ENCODE results near the gene HNF1B.

DNA sequence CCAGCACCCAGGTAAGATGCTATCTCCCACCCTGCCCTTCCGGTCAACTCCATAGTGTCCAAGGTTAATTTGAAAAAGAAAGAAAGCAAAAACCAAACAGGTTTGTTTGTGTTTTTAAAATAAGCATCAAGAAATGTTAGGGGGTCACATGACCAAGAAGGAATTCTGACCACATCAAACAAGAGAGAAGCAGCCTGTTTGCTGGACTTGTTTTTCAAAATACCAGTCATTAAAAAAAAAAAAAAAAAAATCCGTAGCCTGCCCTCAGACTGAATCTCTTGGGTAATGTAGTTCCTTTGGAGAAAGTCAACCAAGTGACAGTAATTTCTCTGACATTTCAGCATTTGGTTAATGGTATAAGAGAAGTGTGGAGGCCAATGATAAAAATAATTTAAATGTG lies 38.4 kb downstream of the HNF1B start:
- TF ChIP-seq, protein P1, sequence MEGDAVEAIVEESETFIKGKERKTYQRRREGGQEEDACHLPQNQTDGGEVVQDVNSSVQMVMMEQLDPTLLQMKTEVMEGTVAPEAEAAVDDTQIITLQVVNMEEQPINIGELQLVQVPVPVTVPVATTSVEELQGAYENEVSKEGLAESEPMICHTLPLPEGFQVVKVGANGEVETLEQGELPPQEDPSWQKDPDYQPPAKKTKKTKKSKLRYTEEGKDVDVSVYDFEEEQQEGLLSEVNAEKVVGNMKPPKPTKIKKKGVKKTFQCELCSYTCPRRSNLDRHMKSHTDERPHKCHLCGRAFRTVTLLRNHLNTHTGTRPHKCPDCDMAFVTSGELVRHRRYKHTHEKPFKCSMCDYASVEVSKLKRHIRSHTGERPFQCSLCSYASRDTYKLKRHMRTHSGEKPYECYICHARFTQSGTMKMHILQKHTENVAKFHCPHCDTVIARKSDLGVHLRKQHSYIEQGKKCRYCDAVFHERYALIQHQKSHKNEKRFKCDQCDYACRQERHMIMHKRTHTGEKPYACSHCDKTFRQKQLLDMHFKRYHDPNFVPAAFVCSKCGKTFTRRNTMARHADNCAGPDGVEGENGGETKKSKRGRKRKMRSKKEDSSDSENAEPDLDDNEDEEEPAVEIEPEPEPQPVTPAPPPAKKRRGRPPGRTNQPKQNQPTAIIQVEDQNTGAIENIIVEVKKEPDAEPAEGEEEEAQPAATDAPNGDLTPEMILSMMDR (IDR thresholded peaks at IDR 0.05), result no peak
- TF ChIP-seq POLR2A (IDR thresholded peaks at IDR 0.05), result no peak

All from right lobe of liver (tissue), 4 donors.